Heart left ventricle (tissue), 16 donors: ENCODE measurements around the gene GNA14. TPM values are rescaled to one million over a fixed set of nuclear protein-coding genes. Genes with fewer than 3 reads are reported as not detected.

ENCODE experiments used
- ATAC-seq, 4 donors: fragments of 200-7000 bp; cut with Tn5 transposase; one replicate each; pipeline ENCODE4 v1.9.1; 2020 to 2022; ENCODE audit warnings: moderate library complexity in 4 of 4, mild to moderate bottlenecking in 3 of 4, moderate number of reproducible peaks in 1 of 4
- DNase-seq, 5 donors: peaks; one replicate each; pipeline ENCODE4 v3.0.0-alpha.2; 2020
- H3K27ac ChIP-seq, 12 donors: fragments of 200-600 bp; sonication (generic) in 4 of 12; one replicate each; pipeline versions ENCODE4 v1.5.0 to v1.8.0; 2016 to 2022; ENCODE audit warnings: mild to moderate bottlenecking in 2 of 12
- H3K27me3 ChIP-seq, 9 donors: fragments of 200-600 bp; sonication (generic) in 2 of 9; one replicate each; pipeline versions ENCODE4 v1.5.1 to v1.8.0; 2016 to 2022; ENCODE audit warnings: mild to moderate bottlenecking in 3 of 9
- H3K36me3 ChIP-seq, 9 donors: fragments of 200-600 bp; sonication (generic) in 2 of 9; one replicate each; pipeline versions ENCODE4 v1.5.0 to v1.8.0; 2018 to 2022; ENCODE audit warnings: mild to moderate bottlenecking in 2 of 9
- H3K4me1 ChIP-seq, 12 donors: fragments of 200-600 bp; sonication (generic) in 4 of 12; one replicate each; pipeline versions ENCODE4 v1.5.0 to v1.8.0; 2016 to 2022; ENCODE audit warnings: mild to moderate bottlenecking in 3 of 12
- H3K4me3 ChIP-seq, 12 donors: fragments of 200-600 bp; sonication (generic) in 4 of 12; one replicate each; pipeline versions ENCODE4 v1.5.0 to v1.8.0; 2017 to 2022; ENCODE audit warnings: mild to moderate bottlenecking in 9 of 12, moderate library complexity in 4 of 12
- H3K9me3 ChIP-seq, 12 donors: fragments of 200-600 bp; sonication (generic) in 4 of 12; one replicate each; pipeline versions ENCODE4 v1.5.0 to v1.8.0; 2016 to 2022; ENCODE audit warnings: mild to moderate bottlenecking in 1 of 12
- POLR2A ChIP-seq, 2 donors: fragments of 450-650 bp; IDR thresholded peaks; one replicate each; pipeline ENCODE4 v1.6.1; 2017; ENCODE audit warnings: antibody characterized with exemption in 2 of 2, mild to moderate bottlenecking in 2 of 2, moderate library complexity in 2 of 2
- WGBS, 4 donors: extraction: QIAGEN DNeasy Blood & Tissue Kit in 2 of 4; methylation state at CpG; one replicate each; pipeline versions ENCODE4 v1.1.5 to v1.1.7; 2013 to 2018; 5-methylcytosine and 5-hydroxymethylcytosine counted together
- intact Hi-C, 10 donors: fragments of 100-400 bp; cut with DNase I; formaldehyde crosslinking; loops; one replicate each; pipeline versions ENCODE4 v1.11.1 to v1.14.2; 2022
- polyA plus RNA-seq, 2 donors: library from polyadenylated mRNA; stranded (reverse); fragments of 200-250 nt; gene quantifications; one replicate each; pipeline ENCODE4 v1.2.3, GENCODE V29; 2013
- total RNA-seq, 9 donors: library from RNA; depleted of rRNA in 2 of 9; stranded (reverse); fragments of >200 nt in 2 of 9; fragmentation: NEBNext Ultra II Directional in 3 of 9; extraction: Animal tissue kit (Norgen Biotek cat#: 25700) in 3 of 9; gene quantifications; one replicate each; pipeline versions ENCODE4 v1.1.0 to v1.2.4, GENCODE V29; 2016 to 2023
- TF ChIP-seq, protein P1 (sequence below), 12 donors: fragments of 200-600 bp; sonication (generic) in 4 of 12; IDR thresholded peaks; one replicate each; pipeline versions ENCODE4 v1.5.0 to v1.8.0; 2018 to 2022; ENCODE audit warnings: antibody characterized with exemption in 12 of 12, mild to moderate bottlenecking in 5 of 12
- donor health status: ischemic (EF 13 %, LVEDD 7.1; RV severe dilation, severe dysfunction).
- donor health status: healthy with polysubstance abuse.
- donor health status: DM: no; HTN: yes; CAD: no.
- donor health status: DM: no; HTN: no; CAD: no.
- donor health status: ischemic (EF 25% LVEDD 6.9; RV normal size, moderate dysfunction).
- donor health status: ischemic (EF 25% LVEDD 5.7; RV mildly dilated, moderate dysfunction).
- donor health status: healthy.
- donor health status: DM: yes; HTN: yes; CAD: no.
- donor health status: ischemic (EF 35%, LVEDD 5.7; RV mildly dilated, moderate dysfunction).
- donor health status: nonischemic (EF 11% LVEDD 7.7; RV severe dilation, severe dysfunction).
- donor health status: DM: yes; HTN: yes; CAD: no.
- donor health status: PGD.
- donor health status: ischemic (EF 29% LVEDD 5.4; RV normal size, mild dysfunction).
- donor health status: nonischemic (EF 23%, LVEDD 6.1; RV moderate dilation, normal function).

GNA14 gene
- total and polyA plus RNA-seq, 11 donors, result 0.38 to 6.5 (median 1.3) TPM

DNA sequence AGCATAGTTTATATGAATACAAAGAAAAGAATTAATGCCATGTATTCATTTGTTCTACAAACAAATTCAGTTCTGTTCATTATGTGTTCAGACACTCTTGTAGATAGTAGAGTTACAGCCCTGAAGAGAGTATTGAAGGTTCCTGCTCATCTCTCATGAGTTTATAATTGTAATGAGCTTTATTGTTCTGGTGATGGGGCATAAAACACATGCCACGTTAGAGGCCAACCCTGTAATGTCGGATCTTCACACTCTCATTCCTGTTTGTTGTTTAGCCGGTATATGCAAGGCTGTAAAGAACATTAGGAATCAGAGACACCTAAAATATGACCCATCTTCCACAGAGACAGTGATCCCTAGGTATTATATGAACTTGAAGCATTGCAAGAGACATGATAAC lies 256.3 kb downstream of the GNA14 start:
- DNase-seq (no peak), ATAC-seq (no peak)
- Histone ChIP-seq H3K27me3 (no peaks in the 10 kb centered on the region), H3K4me3 (no peak overlapping the region), H3K27ac (no peak overlapping the region), H3K4me1 (no peaks in the 10 kb centered on the region), H3K36me3 (peaks cover 0 to 26% (median 5%) of the 10 kb centered on the region in 9 donors), H3K9me3 (no peaks in the 10 kb centered on the region)
- 93 to 99% (median 98%) methylated on average over 3 of the region's 3 CpGs for WGBS, 4 donors
- TF ChIP-seq, protein P1, sequence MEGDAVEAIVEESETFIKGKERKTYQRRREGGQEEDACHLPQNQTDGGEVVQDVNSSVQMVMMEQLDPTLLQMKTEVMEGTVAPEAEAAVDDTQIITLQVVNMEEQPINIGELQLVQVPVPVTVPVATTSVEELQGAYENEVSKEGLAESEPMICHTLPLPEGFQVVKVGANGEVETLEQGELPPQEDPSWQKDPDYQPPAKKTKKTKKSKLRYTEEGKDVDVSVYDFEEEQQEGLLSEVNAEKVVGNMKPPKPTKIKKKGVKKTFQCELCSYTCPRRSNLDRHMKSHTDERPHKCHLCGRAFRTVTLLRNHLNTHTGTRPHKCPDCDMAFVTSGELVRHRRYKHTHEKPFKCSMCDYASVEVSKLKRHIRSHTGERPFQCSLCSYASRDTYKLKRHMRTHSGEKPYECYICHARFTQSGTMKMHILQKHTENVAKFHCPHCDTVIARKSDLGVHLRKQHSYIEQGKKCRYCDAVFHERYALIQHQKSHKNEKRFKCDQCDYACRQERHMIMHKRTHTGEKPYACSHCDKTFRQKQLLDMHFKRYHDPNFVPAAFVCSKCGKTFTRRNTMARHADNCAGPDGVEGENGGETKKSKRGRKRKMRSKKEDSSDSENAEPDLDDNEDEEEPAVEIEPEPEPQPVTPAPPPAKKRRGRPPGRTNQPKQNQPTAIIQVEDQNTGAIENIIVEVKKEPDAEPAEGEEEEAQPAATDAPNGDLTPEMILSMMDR (IDR thresholded peaks at IDR 0.05), result no peak
- no peak for TF ChIP-seq POLR2A (IDR thresholded peaks at IDR 0.05)
- intact Hi-C loops, result no loop called here

DNA sequence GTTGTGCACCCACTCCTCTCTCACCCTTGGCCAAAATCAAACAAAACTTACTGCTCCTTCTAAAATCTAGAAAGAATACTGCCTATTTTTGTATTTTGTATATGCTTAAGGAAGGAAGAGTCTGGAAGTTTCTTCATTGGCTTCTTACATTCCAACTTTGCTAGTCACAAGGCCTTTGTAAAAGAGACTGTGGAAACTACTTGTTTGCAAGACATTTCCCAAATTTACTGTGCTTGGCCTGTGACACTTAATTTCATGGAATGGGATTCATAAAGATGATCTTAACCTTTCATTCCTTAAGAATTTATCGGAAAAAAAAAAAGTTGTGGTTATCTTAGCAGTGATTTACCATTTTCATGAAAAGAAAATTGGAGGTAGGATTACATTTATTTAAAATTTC lies 261.9 kb downstream of the GNA14 start:
- no peak for DNase-seq
- 33 to 63% (median 50%) methylated on average over 1 of the region's 1 CpG for WGBS, 4 donors
- intact Hi-C loops, result no loop called here

DNA sequence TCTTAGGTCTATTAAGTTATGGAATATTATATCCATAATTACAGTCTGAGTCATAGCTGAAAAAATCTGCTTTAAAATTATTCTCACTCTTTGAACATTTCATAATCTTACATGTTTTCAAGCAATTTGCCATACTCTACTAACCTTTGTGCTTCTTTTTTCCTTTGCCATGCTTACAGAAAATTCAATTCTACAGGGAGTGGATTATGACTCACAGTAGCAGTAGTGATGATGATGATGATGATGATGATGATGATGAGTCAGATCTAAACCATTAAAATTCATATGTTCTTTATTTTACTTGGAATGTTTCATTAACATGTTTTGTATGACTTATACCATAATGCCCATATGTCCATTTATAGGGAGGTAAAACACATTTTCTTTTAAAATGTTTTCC lies 263.7 kb downstream of the GNA14 start:
- no peak for TF ChIP-seq POLR2A (IDR thresholded peaks at IDR 0.05)
- TF ChIP-seq, protein P1 (IDR thresholded peaks at IDR 0.05), result no peak
- ATAC-seq, result no peak
- Histone ChIP-seq H3K36me3 (peaks cover 0 to 32% (median 7%) of the 10 kb centered on the region in 9 donors), H3K27ac (no peak overlapping the region), H3K4me1 (no peaks in the 10 kb centered on the region), H3K9me3 (no peaks in the 10 kb centered on the region), H3K27me3 (no peaks in the 10 kb centered on the region), H3K4me3 (no peak overlapping the region)
- DNase-seq, result no peak
- intact Hi-C loops, result no loop called here

More for the DNA sequence above, 261.9 kb downstream of the GNA14 start:
- Histone ChIP-seq H3K27ac (no peak overlapping the region), H3K9me3 (no peaks in the 10 kb centered on the region), H3K4me3 (no peak overlapping the region), H3K4me1 (no peaks in the 10 kb centered on the region), H3K27me3 (no peaks in the 10 kb centered on the region), H3K36me3 (peaks cover 0 to 43% (median 10%) of the 10 kb centered on the region in 9 donors)
- TF ChIP-seq, protein P1 (IDR thresholded peaks at IDR 0.05), result no peak
- no peak for TF ChIP-seq POLR2A (IDR thresholded peaks at IDR 0.05)
- ATAC-seq, result no peak

DNA sequence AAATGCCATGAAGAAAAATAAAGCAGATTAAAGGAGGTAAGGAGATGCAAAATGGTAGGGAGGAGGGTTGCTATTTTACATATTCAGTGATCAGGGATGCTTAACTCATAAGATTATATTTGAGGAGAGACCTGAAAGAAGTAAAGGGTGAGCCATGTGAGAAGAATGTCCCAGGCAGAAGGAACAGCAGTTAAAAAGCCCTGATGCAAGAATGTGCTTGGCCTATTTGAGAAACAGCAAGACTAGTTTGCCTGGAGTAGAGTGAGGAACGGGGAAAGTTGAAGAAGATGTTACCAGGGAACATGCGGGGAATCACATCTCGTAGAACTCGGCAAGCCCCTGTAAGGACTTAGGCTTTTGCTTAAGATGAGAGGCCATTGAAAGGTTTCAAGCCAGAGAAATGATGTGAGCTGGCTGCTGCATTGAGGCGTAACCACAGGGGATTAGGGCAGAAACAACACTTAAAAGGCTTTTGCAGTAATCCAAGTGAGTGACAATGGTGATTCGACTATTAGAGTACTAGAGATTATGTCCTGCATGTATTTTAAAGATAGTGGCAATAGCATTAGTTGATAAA lies 272.1 kb downstream of the GNA14 start:
- no peak overlapping the region for H3K4me3 ChIP-seq
- peaks cover 0 to 10% (median 4%) of the 10 kb centered on the region in 9 donors for H3K36me3 ChIP-seq
- no peaks in the 10 kb centered on the region for H3K9me3 ChIP-seq
- 89 to 96% (median 95%) methylated on average over 6 of the region's 6 CpGs for WGBS, 4 donors
- H3K4me1 ChIP-seq, result no peaks in the 10 kb centered on the region
- DNase-seq, result no peak
- ATAC-seq, result no peak
- H3K27me3 ChIP-seq, result no peaks in the 10 kb centered on the region
- intact Hi-C loops, result no loop called here
- no peak for TF ChIP-seq POLR2A (IDR thresholded peaks at IDR 0.05)
- TF ChIP-seq, protein P1 (IDR thresholded peaks at IDR 0.05), result no peak
- H3K27ac ChIP-seq, result no peak overlapping the region
